GM13976 (cell line): ENCODE measurements around the gene PLCG2.

Source experiments
- DNase-seq: peaks from one replicate; pipeline ENCODE4 v3.0.0; 2012; ENCODE audit warnings: low spot score
- CTCF ChIP-seq: IDR thresholded peaks from 2 replicates; pipeline ENCODE4 v1.5.1; 2012; ENCODE audit warnings: borderline replicate concordance, mild to moderate bottlenecking; ENCODE audit not compliant: insufficient read depth; ENCODE audit errors: extremely low read depth, missing control alignments, control extremely low read depth
- in situ Hi-C: fragments of 300-500 bp; cut with MboI; formaldehyde crosslinking; loops from one replicate; pipeline ENCODE4 v1.12.0; 2022; ENCODE audit warnings: low sequenced_read_pairs, mixed read lengths, inconsistent platforms; ENCODE audit not compliant: unreplicated experiment

Gene PLCG2

DNA sequence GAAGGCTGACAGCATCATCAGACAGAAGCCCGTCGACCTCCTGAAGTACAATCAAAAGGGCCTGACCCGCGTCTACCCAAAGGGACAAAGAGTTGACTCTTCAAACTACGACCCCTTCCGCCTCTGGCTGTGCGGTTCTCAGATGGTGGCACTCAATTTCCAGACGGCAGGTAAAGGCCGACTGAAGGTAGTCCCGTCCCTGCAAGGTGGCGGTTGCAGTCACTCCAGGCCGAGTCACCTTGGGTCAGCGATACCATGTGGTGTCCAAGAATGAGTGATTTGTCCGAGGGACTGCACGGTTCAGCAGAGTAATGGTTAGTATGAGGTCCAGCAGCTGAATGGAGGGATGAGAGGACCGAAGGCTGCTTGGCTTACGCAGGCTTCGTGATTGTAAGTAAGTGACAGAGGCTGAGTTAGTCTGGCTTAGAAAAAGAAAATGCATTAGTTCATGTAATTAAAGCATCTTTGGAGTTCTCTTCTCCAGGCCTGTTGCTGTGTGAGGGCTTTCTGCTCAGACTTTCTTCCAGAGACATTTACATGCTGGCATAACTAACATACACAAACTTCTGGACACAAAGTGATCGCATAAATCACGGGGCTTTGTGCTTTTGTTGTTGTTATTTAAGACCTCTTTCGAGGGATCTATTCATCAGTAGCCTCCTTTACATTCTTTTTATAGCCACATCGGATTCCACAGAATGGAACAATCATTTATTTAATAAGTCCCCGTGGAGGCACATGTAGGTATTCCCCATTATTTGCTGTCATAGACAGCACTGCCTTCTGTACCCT lies 157.3 kb downstream of the PLCG2 start:
- TF ChIP-seq CTCF = no peak
- in situ Hi-C loops = no loop called here
- peak; percentile 1 for DNase-seq

DNA sequence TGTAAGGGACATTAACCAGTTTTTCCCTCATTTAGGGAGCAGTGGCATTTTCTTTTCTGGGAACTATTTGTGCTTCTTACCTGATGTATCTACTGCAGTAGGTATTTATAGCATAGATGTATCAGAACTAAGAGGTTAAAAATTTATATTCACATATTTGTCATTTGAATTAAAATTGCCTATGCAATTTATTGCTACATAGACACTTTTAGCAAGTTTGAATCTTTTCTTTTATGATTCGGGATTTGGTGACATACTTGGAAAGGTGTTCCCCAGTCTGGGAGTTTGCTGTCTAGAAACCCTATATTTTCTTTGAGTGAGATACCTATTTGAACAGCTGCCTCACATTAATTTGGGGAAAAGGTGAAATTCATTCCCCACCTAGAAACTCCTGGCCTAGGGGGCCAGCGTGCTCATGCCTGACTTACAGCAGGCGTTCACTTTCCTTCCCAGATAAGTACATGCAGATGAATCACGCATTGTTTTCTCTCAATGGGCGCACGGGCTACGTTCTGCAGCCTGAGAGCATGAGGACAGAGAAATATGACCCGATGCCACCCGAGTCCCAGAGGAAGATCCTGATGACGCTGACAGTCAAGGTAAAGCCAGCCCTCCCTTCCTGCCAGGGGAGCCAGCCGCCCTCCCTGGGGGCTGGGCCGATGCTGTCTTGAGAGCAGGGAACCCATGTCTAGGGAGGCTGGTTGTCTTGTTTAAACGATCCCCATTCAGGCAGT lies 158.4 kb downstream of the PLCG2 start:
- no peak for TF ChIP-seq CTCF
- peak; percentile 3 for DNase-seq
- in situ Hi-C loops = no loop called here

DNA sequence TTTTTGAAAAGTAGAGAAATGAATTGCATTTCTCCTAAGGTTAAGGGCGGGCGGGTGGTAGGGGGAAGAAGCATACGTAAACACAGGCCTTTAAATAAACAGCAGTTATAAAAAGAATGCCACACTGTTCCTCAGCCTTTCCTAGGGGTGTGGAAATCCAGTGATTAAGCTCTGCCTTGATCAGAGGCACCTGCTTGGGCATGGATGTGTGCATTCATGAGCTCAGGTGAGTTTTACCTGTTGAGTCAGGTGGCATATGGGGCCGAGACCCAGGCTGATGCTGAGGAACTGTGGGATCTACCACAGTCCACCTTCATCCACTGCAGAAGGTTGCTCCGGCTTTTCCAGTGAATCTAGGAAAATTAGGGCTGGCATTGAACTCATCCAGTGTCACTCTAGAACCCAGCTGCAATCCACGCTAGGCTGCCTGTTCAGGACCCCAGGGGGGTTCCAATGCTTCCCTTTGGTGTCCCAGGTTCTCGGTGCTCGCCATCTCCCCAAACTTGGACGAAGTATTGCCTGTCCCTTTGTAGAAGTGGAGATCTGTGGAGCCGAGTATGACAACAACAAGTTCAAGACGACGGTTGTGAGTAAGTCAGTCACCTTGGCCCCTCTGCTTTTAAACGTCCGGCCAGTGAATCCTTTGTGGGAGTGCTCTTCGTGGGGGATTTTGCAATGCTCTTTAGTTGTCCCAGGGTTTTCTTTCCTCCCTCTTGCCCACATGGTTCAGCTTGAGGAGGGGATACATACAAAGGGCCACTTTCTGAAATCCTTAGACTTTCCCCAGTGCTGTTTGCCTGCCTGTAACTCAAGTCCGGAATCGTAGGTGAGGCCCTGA lies 159.5 kb downstream of the PLCG2 start:
- in situ Hi-C loops = no loop called here
- no peak for TF ChIP-seq CTCF
- DNase-seq = peak; percentile 3

GRCh38 chr16:81939164-81940056 lies 160.3 kb downstream of the PLCG2 start:
- no peak for TF ChIP-seq CTCF
- in situ Hi-C loops = no loop called here
- DNase-seq = peak; percentile 4

DNA sequence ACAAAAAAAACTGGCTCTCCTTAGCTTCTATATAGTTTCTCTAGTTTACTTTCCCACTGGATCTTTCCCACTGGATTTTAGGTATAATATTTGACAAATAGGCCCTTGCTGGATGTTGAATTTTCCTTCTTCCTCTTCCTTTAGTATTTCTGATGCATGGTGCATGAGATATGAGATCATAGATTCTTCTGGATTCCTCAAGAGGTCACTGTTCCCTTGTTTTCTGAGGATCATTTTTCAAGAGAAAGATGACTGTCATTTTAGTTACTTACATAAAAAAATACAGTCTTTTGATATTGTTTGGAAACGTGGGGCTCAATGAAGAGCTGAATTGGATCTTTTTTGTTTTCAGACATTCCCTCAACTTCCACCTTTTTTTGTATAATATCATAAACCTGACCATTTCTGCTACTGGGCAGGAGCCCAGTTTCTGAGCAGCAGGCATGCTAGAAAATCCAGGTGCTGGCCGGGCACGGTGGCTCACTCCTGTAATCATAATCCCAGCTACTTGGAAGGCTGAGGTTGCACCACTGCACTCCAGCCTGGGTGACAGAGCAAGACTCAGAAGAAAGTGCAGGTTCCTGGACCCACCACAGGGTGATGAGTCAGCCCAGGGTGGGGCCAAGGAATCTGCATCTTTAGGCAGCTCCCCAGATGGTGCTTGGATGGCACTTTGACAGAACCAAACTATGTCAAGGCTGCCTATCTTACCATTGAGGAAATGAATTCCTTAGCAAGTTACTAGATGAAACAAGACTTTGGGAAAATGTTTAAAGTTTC lies 161.9 kb downstream of the PLCG2 start:
- DNase-seq = peak; percentile 3
- in situ Hi-C loops = no loop called here
- TF ChIP-seq CTCF = no peak
